NT2/D1 (cell line): ENCODE measurements around the gene SMIM3.
"Not testable (repeated sequence)": the region's sequence is repeated elsewhere in the genome, so short reads cannot be mapped to it uniquely, and the experiment has no call there.

Experiments
- DNase-seq: peaks from one replicate; pipeline ENCODE4 v3.0.0-alpha.2; 2011; ENCODE audit warnings: low read depth, low spot score
- H3K27me3 ChIP-seq: 2 replicates; pipeline ENCODE4 v1.6.0; 2011; ENCODE audit warnings: mild to moderate bottlenecking; ENCODE audit not compliant: insufficient read length, insufficient read depth
- H3K36me3 ChIP-seq: 2 replicates; pipeline ENCODE4 v1.6.1; 2011; ENCODE audit warnings: mild to moderate bottlenecking, low read length, mixed read lengths; ENCODE audit not compliant: insufficient read depth, insufficient read length
- H3K4me1 ChIP-seq: 2 replicates; pipeline ENCODE4 v1.5.1; 2011; ENCODE audit not compliant: insufficient read depth, insufficient read length
- H3K4me3 ChIP-seq: 2 replicates; pipeline ENCODE4 v1.5.1; 2011; ENCODE audit warnings: low read depth; ENCODE audit not compliant: insufficient read length
- H3K9ac ChIP-seq: 2 replicates; pipeline ENCODE4 v1.6.0; 2011; ENCODE audit warnings: low read depth; ENCODE audit not compliant: insufficient read length
- H3K9me3 ChIP-seq: 2 replicates; pipeline ENCODE4 v1.5.1; 2011; ENCODE audit warnings: mild to moderate bottlenecking, low read length; ENCODE audit not compliant: insufficient read depth
- SUZ12 ChIP-seq: IDR thresholded peaks from 2 replicates; pipeline ENCODE4 v1.6.1; 2011; ENCODE audit not compliant: insufficient read length, insufficient read depth; ENCODE audit errors: extremely low read depth
- YY1 ChIP-seq: IDR thresholded peaks from 2 replicates; pipeline ENCODE4 v1.6.1; 2011; ENCODE audit not compliant: insufficient read length, insufficient read depth
- ZNF274 ChIP-seq: IDR thresholded peaks from 2 replicates; pipeline ENCODE4 v1.6.1; 2011; ENCODE audit warnings: mild to moderate bottlenecking, low read depth, low read length

The SMIM3 gene

GRCh38 chr5:150778517-150779396 lies at the start of gene SMIM3:
SMIM3 (plus strand) TSS chr5:150778757; CDS start chr5:150795441, 16,684 bp downstream.
- Histone ChIP-seq H3K27me3 (peaks cover 19% of the 10 kb centered on the region), H3K9ac (peak within 1 kb of the TSS; percentile 83), H3K4me3 (peak within 1 kb of the TSS; percentile 65), H3K9me3 (no peaks in the 10 kb centered on the region), H3K4me1 (no peaks in the 10 kb centered on the region), H3K36me3 (no peaks in the 10 kb centered on the region)
- no peak for DNase-seq
- no peak for TF ChIP-seq SUZ12
- TF ChIP-seq YY1: no peak
- TF ChIP-seq ZNF274: no peak

- no peak for DNase-seq
- H3K9ac ChIP-seq: no peak overlapping the region
- H3K27me3 ChIP-seq: no peaks in the 10 kb centered on the region
- H3K4me1 ChIP-seq: no peaks in the 10 kb centered on the region
- TF ChIP-seq YY1 (no peak), SUZ12 (no peak), ZNF274 (no peak)
- peaks cover 5% of the 10 kb centered on the region; the same call in 1 of the 2 replicates for H3K9me3 ChIP-seq
- H3K36me3 ChIP-seq: peaks cover 61% of the 10 kb centered on the region
- no peak overlapping the region for H3K4me3 ChIP-seq
Observed at GRCh38 chr5:150729859-150730258, 48.7 kb upstream of the SMIM3 start.

- Histone ChIP-seq H3K4me3 (no peak overlapping the region), H3K9me3 (peaks cover 19% of the 10 kb centered on the region), H3K36me3 (peaks cover 48% of the 10 kb centered on the region), H3K4me1 (no peaks in the 10 kb centered on the region), H3K27me3 (no peaks in the 10 kb centered on the region), H3K9ac (no peak overlapping the region)
- TF ChIP-seq ZNF274: no peak
- TF ChIP-seq SUZ12: no peak
- no peak for TF ChIP-seq YY1
- no peak for DNase-seq
Observed at GRCh38 chr5:150731669-150732242, 46.8 kb upstream of the SMIM3 start.

- peaks cover 21% of the 10 kb centered on the region for H3K9me3 ChIP-seq
- no peak overlapping the region for H3K4me3 ChIP-seq
- peaks cover 33% of the 10 kb centered on the region for H3K36me3 ChIP-seq
- no peaks in the 10 kb centered on the region for H3K4me1 ChIP-seq
- TF ChIP-seq YY1: no peak
- no peak for TF ChIP-seq ZNF274
- no peak for TF ChIP-seq SUZ12
- no peak for DNase-seq
- H3K9ac ChIP-seq: no peak overlapping the region
- no peaks in the 10 kb centered on the region for H3K27me3 ChIP-seq
Observed at GRCh38 chr5:150734579-150735384, 43.8 kb upstream of the SMIM3 start.

- no peak overlapping the region for H3K9ac ChIP-seq
- H3K4me3 ChIP-seq: no peak overlapping the region
- peaks cover 21% of the 10 kb centered on the region for H3K9me3 ChIP-seq
- H3K27me3 ChIP-seq: no peaks in the 10 kb centered on the region
- DNase-seq: no peak
- peaks cover 7% of the 10 kb centered on the region for H3K36me3 ChIP-seq
- no peaks in the 10 kb centered on the region for H3K4me1 ChIP-seq
- TF ChIP-seq SUZ12 (no peak), ZNF274 (no peak), YY1 (no peak)
Observed at GRCh38 chr5:150738862-150739261, 39.7 kb upstream of the SMIM3 start.

- DNase-seq: no peak
- H3K9ac ChIP-seq: no peak overlapping the region
- peaks cover 7% of the 10 kb centered on the region for H3K36me3 ChIP-seq
- peaks cover 8% of the 10 kb centered on the region for H3K9me3 ChIP-seq
- H3K4me1 ChIP-seq: no peaks in the 10 kb centered on the region
- H3K27me3 ChIP-seq: no peaks in the 10 kb centered on the region
- no peak overlapping the region for H3K4me3 ChIP-seq
- TF ChIP-seq YY1 (no peak), ZNF274 (no peak), SUZ12 (no peak)
Observed at GRCh38 chr5:150740992-150741391, 37.6 kb upstream of the SMIM3 start.

- DNase-seq, H3K9me3 ChIP-seq, H3K36me3 ChIP-seq, H3K27me3 ChIP-seq, H3K9ac ChIP-seq, H3K4me3 ChIP-seq, H3K4me1 ChIP-seq: not testable (repeated sequence)
Observed at GRCh38 chr5:150742455-150743141, 36.0 kb upstream of the SMIM3 start.

- not testable (repeated sequence) for DNase-seq, H3K9ac ChIP-seq, H3K27me3 ChIP-seq, H3K36me3 ChIP-seq, H3K4me3 ChIP-seq, H3K4me1 ChIP-seq, H3K9me3 ChIP-seq
Observed at GRCh38 chr5:150743142-150743488, 35.4 kb upstream of the SMIM3 start.
